ENCODE data around the gene NKX1-1.

Gene NKX1-1

GRCh38 chr4:1356181-1356998 is 49.9 kb downstream of the NKX1-1 start:
- no peak for DNase-seq

- DNase-seq = no peak
Measured at GRCh38 chr4:1355378-1355777, 50.9 kb downstream of the NKX1-1 start.

- DNase-seq = no peak
Measured at GRCh38 chr4:1354983-1355275, 51.3 kb downstream of the NKX1-1 start.

GRCh38 chr4:1354136-1354982 is 51.9 kb downstream of the NKX1-1 start:
- DNase-seq = no peak

- DNase-seq = no peak
Measured at GRCh38 chr4:1353186-1354055, 52.8 kb downstream of the NKX1-1 start.
